SK-N-SH treated with all-trans-retinoic acid at 6 μM for 48 hours (cell line): ENCODE measurements around the gene CBFA2T3.

Experiments
- ATAC-seq: fragments of 200-7000 bp; cut with Tn5 transposase; 3 replicates; pipeline ENCODE4 v1.9.1; 2020; ENCODE audit warnings: mild to moderate bottlenecking, moderate library complexity
- ARNTL ChIP-seq: fragments of 450-650 bp; formaldehyde crosslinking; IDR thresholded peaks from 2 replicates; pipeline ENCODE4 v1.5.0; 2020; ENCODE audit warnings: low read depth, mild to moderate bottlenecking, moderate library complexity, borderline replicate concordance
- BACH2 ChIP-seq: fragments of 250-450 bp; sonication (Bioruptor Pico); IDR thresholded peaks from 2 replicates; pipeline ENCODE4 v1.9.0; 2021; ENCODE audit warnings: mild to moderate bottlenecking, borderline replicate concordance
- CREB5 ChIP-seq: fragments of 250-450 bp; sonication (Bioruptor Pico); IDR thresholded peaks from 2 replicates; pipeline ENCODE4 v1.5.1; 2020; ENCODE audit warnings: low read depth, mild to moderate bottlenecking, moderate library complexity
- CSRNP3 ChIP-seq: fragments of 250-450 bp; sonication (Bioruptor Pico); IDR thresholded peaks from 2 replicates; pipeline ENCODE4 v1.5.1; 2021; ENCODE audit warnings: mild to moderate bottlenecking, moderate library complexity
- ESRRG ChIP-seq: fragments of 250-450 bp; sonication (Bioruptor Pico); IDR thresholded peaks from 2 replicates; pipeline ENCODE4 v1.6.1; 2021; ENCODE audit warnings: mild to moderate bottlenecking
- ISL1 ChIP-seq: fragments of 250-450 bp; sonication (Bioruptor Pico); IDR thresholded peaks from 2 replicates; pipeline ENCODE4 v2.1.2; 2022; ENCODE audit warnings: mild to moderate bottlenecking, moderate library complexity
- OSR1 ChIP-seq: fragments of 250-450 bp; sonication (Bioruptor Pico); IDR thresholded peaks from 2 replicates; pipeline ENCODE4 v1.8.0; 2022; ENCODE audit warnings: moderate library complexity, mild to moderate bottlenecking, inconsistent platforms
- PATZ1 ChIP-seq: fragments of 250-450 bp; sonication (Bioruptor Pico); IDR thresholded peaks from 2 replicates; pipeline ENCODE4 v1.8.0; 2020; ENCODE audit warnings: mild to moderate bottlenecking, moderate library complexity, borderline replicate concordance
- POU6F1 ChIP-seq: fragments of 250-450 bp; sonication (Bioruptor Pico); IDR thresholded peaks from 2 replicates; pipeline ENCODE4 v1.8.0; 2021; ENCODE audit warnings: low read depth, mild to moderate bottlenecking, moderate library complexity, borderline replicate concordance
- PPARA ChIP-seq: fragments of 250-450 bp; sonication (Bioruptor Pico); IDR thresholded peaks from 2 replicates; pipeline ENCODE4 v1.5.0; 2020; ENCODE audit warnings: mild to moderate bottlenecking, borderline replicate concordance
- RARB ChIP-seq: fragments of 250-450 bp; sonication (Bioruptor Pico); IDR thresholded peaks from 2 replicates; pipeline ENCODE4 v1.8.0; 2021; ENCODE audit warnings: mild to moderate bottlenecking, moderate library complexity
- SNAI2 ChIP-seq: fragments of 250-450 bp; sonication (Bioruptor Pico); IDR thresholded peaks from 2 replicates; pipeline ENCODE4 v1.5.0; 2020; ENCODE audit warnings: mild to moderate bottlenecking, moderate library complexity
- TCF4 ChIP-seq: fragments of 250-450 bp; sonication (Bioruptor Pico); IDR thresholded peaks from 2 replicates; pipeline ENCODE4 v1.8.0; 2021; ENCODE audit warnings: mild to moderate bottlenecking, moderate library complexity, borderline replicate concordance
- TOX ChIP-seq: fragments of 250-450 bp; sonication (Bioruptor Pico); IDR thresholded peaks from 2 replicates; pipeline ENCODE4 v1.8.0; 2021; ENCODE audit warnings: mild to moderate bottlenecking, moderate library complexity, borderline replicate concordance
- TSHZ2 ChIP-seq: fragments of 250-450 bp; sonication (Bioruptor Pico); IDR thresholded peaks from 2 replicates; pipeline ENCODE4 v1.5.0; 2020; ENCODE audit warnings: mild to moderate bottlenecking, moderate library complexity
- ZC3H10 ChIP-seq: fragments of 250-450 bp; sonication (Bioruptor Pico); IDR thresholded peaks from 2 replicates; pipeline ENCODE4 v1.5.1; 2021; ENCODE audit warnings: mild to moderate bottlenecking, moderate library complexity
- ZFP3 ChIP-seq: fragments of 250-450 bp; sonication (Bioruptor Pico); IDR thresholded peaks from 2 replicates; pipeline ENCODE4 v1.5.0; 2020; ENCODE audit warnings: mild to moderate bottlenecking, moderate library complexity
- ZFP30 ChIP-seq: fragments of 450-650 bp; formaldehyde crosslinking; IDR thresholded peaks from 2 replicates; pipeline ENCODE4 v1.5.0; 2022; ENCODE audit warnings: mild to moderate bottlenecking, moderate library complexity
- ZNF565 ChIP-seq: fragments of 450-650 bp; formaldehyde crosslinking; conservative IDR thresholded peaks from 2 replicates; pipeline ENCODE4 v1.5.0; 2020; ENCODE audit warnings: low read depth, mild to moderate bottlenecking, moderate library complexity
- ZNF70 ChIP-seq: fragments of 450-650 bp; formaldehyde crosslinking; IDR thresholded peaks from 2 replicates; pipeline ENCODE4 v1.5.0; 2020; ENCODE audit warnings: mild to moderate bottlenecking, moderate library complexity
- ZNF8 ChIP-seq: fragments of 450-650 bp; formaldehyde crosslinking; IDR thresholded peaks from 2 replicates; pipeline ENCODE4 v1.5.0; 2020; ENCODE audit warnings: mild to moderate bottlenecking, moderate library complexity

The CBFA2T3 gene

GRCh38 chr16:88932929-88933328 is 44.1 kb downstream of the CBFA2T3 start:
- ATAC-seq: peak; percentile 21; the same call in 2 of the 3 replicates

GRCh38 chr16:88931936-88932335 is 45.1 kb downstream of the CBFA2T3 start:
- ATAC-seq: no peak
- TF ChIP-seq OSR1 (CRISPR knock-in tag) (no peak), ZC3H10 (CRISPR knock-in tag) (no peak), ZFP30 (CRISPR knock-in tag) (no peak), ISL1 (no peak), TSHZ2 (CRISPR knock-in tag) (no peak), ZNF8 (CRISPR knock-in tag) (no peak), RARB (CRISPR knock-in tag) (no peak), ESRRG (CRISPR knock-in tag) (no peak), TOX (CRISPR knock-in tag) (no peak), SNAI2 (no peak), ZNF70 (CRISPR knock-in tag) (no peak), PATZ1 (CRISPR knock-in tag) (no peak), CREB5 (CRISPR knock-in tag) (no peak), ZNF565 (no peak)

More at GRCh38 chr16:88932929-88933328, 44.1 kb downstream of the CBFA2T3 start:
- TF ChIP-seq ZNF70 (CRISPR knock-in tag) (no peak), PATZ1 (CRISPR knock-in tag) (no peak), ZFP3 (CRISPR knock-in tag) (no peak), POU6F1 (no peak), TCF4 (CRISPR knock-in tag) (no peak)
- TF ChIP-seq, all 23 proteins: peak for 0

- TF ChIP-seq ZC3H10 (CRISPR knock-in tag): no peak
- no peak for TF ChIP-seq ZNF8 (CRISPR knock-in tag)
- no peak for TF ChIP-seq ZFP30 (CRISPR knock-in tag)
- no peak for TF ChIP-seq TSHZ2 (CRISPR knock-in tag)
- no peak for TF ChIP-seq TOX (CRISPR knock-in tag)
- TF ChIP-seq PPARA (CRISPR knock-in tag): no peak
- TF ChIP-seq TCF4 (CRISPR knock-in tag): no peak
- TF ChIP-seq BACH2: no peak
- no peak for TF ChIP-seq RARB (CRISPR knock-in tag)
- no peak for TF ChIP-seq PATZ1 (CRISPR knock-in tag)
- TF ChIP-seq ARNTL (CRISPR knock-in tag): no peak
- TF ChIP-seq CSRNP3 (CRISPR knock-in tag): no peak
- no peak for TF ChIP-seq ISL1
- ATAC-seq: no peak
These were observed 45.6 kb downstream of the CBFA2T3 start for GRCh38 chr16:88931373-88931900.
